Umbilical cord (tissue), 2 donors: Measurements from ENCODE around the gene PDIA2. TPM values are rescaled to one million over a fixed set of nuclear protein-coding genes. Genes with fewer than 3 reads are reported as not detected.
"Not testable (repeated sequence)": the region's sequence is repeated elsewhere in the genome, so short reads cannot be mapped to it uniquely, and the experiment has no call there.

Source experiments
- DNase-seq: peaks from one replicate; pipeline ENCODE4 v3.0.0-alpha.2; 2015; ENCODE audit warnings: low spot score
- total RNA-seq: library from RNA; depleted of rRNA; stranded (reverse); fragments of >200 nt; gene quantifications from one replicate; pipeline ENCODE4 v1.2.3, GENCODE V29; 2014; ENCODE audit warnings: low replicate concordance; ENCODE audit not compliant: insufficient read depth

Gene PDIA2
- total RNA-seq, result 9.9 TPM

GRCh38 chr16:283033-283805, at the start of gene PDIA2:
Gene PDIA2, plus strand, starts transcription at chr16:283164. Its CDS starts 6 bp downstream, at chr16:283170.
- peak; percentile 57 for DNase-seq

GRCh38 chr16:234468-235305, 48.3 kb upstream of the PDIA2 start, which contains the start of gene FAM234A:
Gene FAM234A, plus strand, starts transcription at chr16:234821. Its CDS starts 19,593 bp downstream, at chr16:254414.
- peak; percentile 95 for DNase-seq

- DNase-seq, result no peak
Measured at GRCh38 chr16:239948-240277, 43.1 kb upstream of the PDIA2 start.

GRCh38 chr16:240559-240958, 42.4 kb upstream of the PDIA2 start:
- DNase-seq, result no peak

GRCh38 chr16:242281-242680, 40.7 kb upstream of the PDIA2 start:
- DNase-seq, result no peak

- DNase-seq, result no peak
Measured at GRCh38 chr16:243348-243747, 39.6 kb upstream of the PDIA2 start.

- DNase-seq, result no peak
Measured at GRCh38 chr16:245105-245504, 37.9 kb upstream of the PDIA2 start.

GRCh38 chr16:247027-247426, 35.9 kb upstream of the PDIA2 start:
- no peak for DNase-seq

GRCh38 chr16:249431-249830, 33.5 kb upstream of the PDIA2 start:
- DNase-seq, result peak; percentile 33

- DNase-seq, result peak; percentile 66
Measured at GRCh38 chr16:252366-253337, 30.3 kb upstream of the PDIA2 start.

- DNase-seq, result no peak
Measured at GRCh38 chr16:253833-254232, 29.1 kb upstream of the PDIA2 start.

- no peak for DNase-seq
Measured at GRCh38 chr16:254461-254860, 28.5 kb upstream of the PDIA2 start.

GRCh38 chr16:255183-255582, 27.8 kb upstream of the PDIA2 start:
- no peak for DNase-seq

- not testable (repeated sequence) for DNase-seq
Measured at GRCh38 chr16:258091-258490, 24.9 kb upstream of the PDIA2 start.

- no peak for DNase-seq
Measured at GRCh38 chr16:259226-259625, 23.7 kb upstream of the PDIA2 start.

GRCh38 chr16:259814-260253, 23.1 kb upstream of the PDIA2 start:
- DNase-seq, result no peak

- DNase-seq, result no peak
Measured at GRCh38 chr16:260326-260725, 22.6 kb upstream of the PDIA2 start.

- DNase-seq, result no peak
Measured at GRCh38 chr16:261031-261691, 21.8 kb upstream of the PDIA2 start.

GRCh38 chr16:262121-262745, 20.7 kb upstream of the PDIA2 start:
- DNase-seq, result no peak

GRCh38 chr16:263182-263774, 19.7 kb upstream of the PDIA2 start:
- DNase-seq, result no peak
